Bronchial epithelial cell (primary cell): ENCODE results near the gene KLK11. TPM values are rescaled to one million over a fixed set of nuclear protein-coding genes. Genes with fewer than 3 reads are reported as not detected.
A peak's percentile ranks its signal among the peaks of the same experiment; 100 is the strongest.

Source experiments
- DNase-seq: peaks from one replicate; pipeline ENCODE4 v3.0.0-alpha.2; 2010; ENCODE audit warnings: low read depth
- FAIRE-seq: peaks from 2 replicates; lab custom pipeline; 2011; peaks lifted over from hg19 to GRCh38; lab: Jason Lieb, UNC
- H3K27me3 ChIP-seq: 2 replicates; pipeline ENCODE4 v1.5.1; 2011; ENCODE audit warnings: low read length; ENCODE audit not compliant: control insufficient read depth, insufficient read depth
- H3K36me3 ChIP-seq: 2 replicates; pipeline ENCODE4 v1.5.1; 2011; ENCODE audit warnings: low read length; ENCODE audit not compliant: control insufficient read depth, insufficient read depth
- H3K4me3 ChIP-seq: 2 replicates; pipeline ENCODE4 v1.5.1; 2011; ENCODE audit warnings: mild to moderate bottlenecking, low read depth, low read length, control low read depth
- CTCF ChIP-seq: IDR thresholded peaks from 2 replicates; pipeline ENCODE4 v1.5.1; 2011; ENCODE audit warnings: mild to moderate bottlenecking, moderate library complexity, low read length, control low read depth, inconsistent platforms; ENCODE audit not compliant: insufficient read depth, severe bottlenecking
- total RNA-seq: library from RNA; depleted of rRNA; stranded (reverse); fragments of >200 nt; gene quantifications from 2 replicates; pipeline ENCODE4 v1.2.1, GENCODE V29; 2014

The KLK11 gene
- total RNA-seq, 1 donor from 2014 or later = 1.6 TPM

GRCh38 chr19:50975766-50976165 is 50.6 kb downstream of the KLK11 start:
- DNase-seq = peak; percentile 53
- no peak overlapping the region for H3K4me3 ChIP-seq
- peak; percentile 97 for FAIRE-seq
- no peak for TF ChIP-seq CTCF
- H3K36me3 ChIP-seq = no peaks in the 10 kb centered on the region
- no peaks in the 10 kb centered on the region for H3K27me3 ChIP-seq

DNA sequence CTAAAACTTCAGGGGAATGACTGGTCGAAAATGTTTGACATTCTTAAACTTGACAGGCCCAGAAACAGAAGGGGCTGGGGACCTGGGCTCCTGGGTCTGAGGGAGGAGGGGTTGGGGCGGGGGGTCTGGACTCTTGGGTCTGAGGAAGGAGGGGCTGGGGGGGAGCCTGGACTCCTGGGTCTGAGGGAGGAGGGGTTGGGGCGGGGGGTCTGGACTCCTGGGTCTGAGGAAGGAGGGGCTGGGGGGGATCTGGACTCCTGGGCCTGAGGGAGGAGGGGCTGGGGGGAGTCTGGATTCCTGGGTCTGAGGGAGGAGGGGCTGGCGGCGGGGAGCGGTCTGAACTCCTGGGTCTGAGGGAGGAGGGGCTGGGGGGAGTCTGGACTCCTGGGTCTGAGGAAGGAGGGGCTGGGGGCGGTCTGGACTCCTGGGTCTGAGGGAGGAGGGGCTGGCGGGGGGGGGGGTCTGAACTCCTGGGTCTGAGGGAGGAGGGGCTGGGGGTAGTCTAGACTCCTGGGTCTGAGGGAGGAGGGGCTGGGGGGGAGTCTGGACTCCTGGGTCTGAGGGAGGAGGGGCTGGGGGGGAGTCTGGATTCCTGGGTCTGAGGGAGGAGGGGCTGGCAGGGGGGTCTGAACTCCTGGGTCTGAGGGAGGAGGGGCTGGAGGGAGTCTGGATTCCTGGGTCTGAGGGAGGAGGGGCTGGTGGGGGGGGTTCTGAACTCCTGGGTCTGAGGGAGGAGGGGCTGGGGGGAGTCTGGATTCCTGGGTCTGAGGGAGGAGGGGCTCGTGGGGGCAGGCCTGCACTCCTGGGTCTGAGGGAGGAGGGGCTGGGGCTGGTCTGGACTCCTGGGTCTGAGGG is 51.5 kb downstream of the KLK11 start:
- DNase-seq (no peak), FAIRE-seq (no peak)
- Histone ChIP-seq H3K36me3 (no peaks in the 10 kb centered on the region), H3K27me3 (no peaks in the 10 kb centered on the region), H3K4me3 (no peak overlapping the region)
- TF ChIP-seq CTCF = no peak

GRCh38 chr19:50972795-50973376 is 53.5 kb downstream of the KLK11 start:
- TF ChIP-seq CTCF = no peak
- H3K36me3 ChIP-seq = no peaks in the 10 kb centered on the region
- no peak for FAIRE-seq
- H3K4me3 ChIP-seq = no peak overlapping the region
- H3K27me3 ChIP-seq = no peaks in the 10 kb centered on the region
- DNase-seq = no peak

Other genes with a start within 250 kb of the KLK11 start
- not detected in 2 replicates for gene ACP4, start 236.2 kb downstream of the KLK11 start, total RNA-seq
- gene KLK1, start 202.8 kb downstream of the KLK11 start, total RNA-seq = not detected in 2 replicates
- gene KLK15, start 193.0 kb downstream of the KLK11 start, total RNA-seq = not detected in 2 replicates
- gene KLK3, start 171.7 kb downstream of the KLK11 start, total RNA-seq = not detected in 2 replicates
- gene KLK2, start 153.2 kb downstream of the KLK11 start, total RNA-seq = 0.53 TPM in 1 of 2 replicates, not detected in the other
- gene KLK4, start 115.2 kb downstream of the KLK11 start, total RNA-seq = not detected in 2 replicates
- 3.4 and 12.0 TPM in 2 replicates for gene KLK5, start 73.6 kb downstream of the KLK11 start, total RNA-seq
- 0.26 TPM in 2 replicates for gene KLK6, start 57.0 kb downstream of the KLK11 start, total RNA-seq
- gene KLK7, start 42.7 kb downstream of the KLK11 start, total RNA-seq = 3.9 and 20.0 TPM in 2 replicates
- gene KLK8, start 25.0 kb downstream of the KLK11 start, total RNA-seq = 7.6 and 91.1 TPM in 2 replicates
- gene KLK10, start 6.9 kb downstream of the KLK11 start, total RNA-seq = 6.6 and 28.0 TPM in 2 replicates
- gene KLK12, start 8.4 kb upstream of the KLK11 start, total RNA-seq = 26.1 TPM in 1 of 2 replicates, not detected in the other
- 0.26 and 0.51 TPM in 2 replicates for gene KLK13, start 38.5 kb upstream of the KLK11 start, total RNA-seq
- gene KLK14, start 56.3 kb upstream of the KLK11 start, total RNA-seq = not detected in 2 replicates
- gene CTU1, start 81.8 kb upstream of the KLK11 start, total RNA-seq = 7.3 and 7.6 TPM in 2 replicates
- not detected in 2 replicates for gene SIGLEC9, start 98.3 kb upstream of the KLK11 start, total RNA-seq
- gene SIGLEC7, start 115.7 kb upstream of the KLK11 start, total RNA-seq = not detected in 2 replicates
- gene CD33, start 198.5 kb upstream of the KLK11 start, total RNA-seq = not detected in 2 replicates
- not detected in 2 replicates for gene SIGLECL1, start 224.5 kb upstream of the KLK11 start, total RNA-seq